Stimulated activated CD8-positive, alpha-beta memory T cell treated with anti-CD3 and anti-CD28 coated beads, Interleukin-7, amount 100 ng/mL, for 24 hours (primary cell): Measurements from ENCODE around the gene GLIPR1L2.

Experiments used
- DNase-seq: peaks from one replicate; pipeline ENCODE4 v3.0.0-alpha.2; 2020; ENCODE audit warnings: low read depth

The GLIPR1L2 gene

DNA sequence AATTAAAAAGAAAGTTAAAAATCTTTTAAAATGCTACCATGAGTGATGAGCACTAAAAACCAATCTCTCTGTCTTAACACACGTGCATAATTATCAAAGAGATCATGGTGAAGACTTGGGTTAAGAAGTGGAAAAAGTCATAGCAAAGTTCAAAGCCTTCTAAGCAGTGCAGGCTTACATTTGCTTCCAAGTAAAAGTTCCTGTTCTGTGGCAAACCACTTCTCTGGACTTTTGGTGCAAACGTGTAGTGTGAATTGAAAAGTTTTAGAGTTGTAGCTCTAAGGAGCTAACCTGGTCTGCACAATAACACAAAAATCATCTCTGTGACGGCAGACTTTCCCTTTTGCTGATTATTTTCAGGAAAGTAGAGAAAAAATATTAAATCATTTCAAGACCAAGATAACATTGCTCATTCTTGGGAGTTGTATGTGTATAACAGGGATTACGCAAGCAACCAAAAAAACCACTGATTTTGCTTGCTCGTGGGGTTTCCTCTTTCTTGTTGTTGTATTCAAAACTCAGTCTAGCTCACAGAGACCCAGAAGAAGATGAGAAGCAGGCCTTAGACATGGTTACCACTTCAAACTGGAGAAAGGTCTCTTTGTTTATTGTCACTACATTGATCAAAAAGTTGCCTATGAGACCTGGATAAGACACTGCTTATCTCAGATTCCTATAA lies 87.4 kb downstream of the GLIPR1L2 start:
- no peak for DNase-seq

- DNase-seq = no peak
Observed at GRCh38 chr12:75479963-75480461, 89.1 kb downstream of the GLIPR1L2 start.

DNA sequence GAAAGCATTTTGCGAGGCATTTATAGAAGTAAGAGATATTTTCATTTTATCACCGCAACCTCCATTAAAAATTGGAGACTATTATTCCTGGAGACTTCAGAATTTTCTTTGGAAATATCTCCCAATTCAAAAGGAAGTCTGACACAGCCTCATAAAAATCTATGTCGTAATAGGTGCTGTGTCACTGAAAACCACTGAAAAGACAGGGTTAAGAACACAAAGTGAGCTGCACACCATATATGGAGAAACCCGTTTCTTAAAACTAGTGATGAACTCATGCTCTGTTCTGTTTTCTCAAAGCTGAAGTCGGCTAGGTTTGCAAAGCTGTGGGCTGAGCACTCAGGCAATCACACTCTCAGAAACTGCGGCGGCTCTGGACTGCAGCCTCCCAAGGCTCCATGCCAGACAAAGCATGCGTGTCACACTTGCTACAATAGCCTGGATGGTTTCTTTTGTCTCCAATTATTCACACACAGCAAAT lies 89.6 kb downstream of the GLIPR1L2 start, which contains the start of gene GLIPR1:
Gene GLIPR1 (plus strand): TSS at position 287 of the 481 bp plus-strand sequence. CDS start 126 bp downstream, at position 413.
- DNase-seq = peak; percentile 33

DNA sequence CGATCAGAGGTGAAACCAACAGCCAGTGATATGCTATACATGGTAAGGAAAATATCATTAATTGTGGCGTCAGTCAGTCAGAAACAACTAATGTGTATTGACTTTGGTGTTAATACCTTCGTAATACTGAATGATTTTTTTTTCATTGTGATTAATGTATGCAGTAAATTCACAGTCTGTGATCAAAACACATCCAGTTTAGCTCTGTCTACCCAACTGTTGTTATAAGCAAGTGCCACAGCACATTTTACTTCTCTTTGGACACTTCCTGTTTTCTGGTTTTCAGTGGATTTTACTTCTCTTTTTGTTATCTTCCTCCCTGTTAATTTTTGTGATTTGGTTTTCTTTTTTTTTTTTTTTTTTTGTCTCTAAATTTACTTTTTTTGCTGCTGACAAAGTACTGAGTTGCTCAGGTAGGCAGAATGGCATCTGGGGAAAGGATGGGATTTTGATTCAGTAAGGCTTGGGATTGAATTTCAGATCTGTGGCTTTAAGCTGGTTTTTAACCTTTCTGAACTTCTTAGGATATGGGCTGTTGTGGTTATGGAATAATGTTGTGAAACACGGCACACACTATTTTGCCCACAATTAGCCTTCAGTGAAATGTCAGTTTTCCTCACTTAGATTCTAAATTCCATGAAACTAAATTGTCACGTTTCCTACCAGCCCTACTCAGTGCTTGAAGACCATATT lies 90.3 kb downstream of the GLIPR1L2 start:
- DNase-seq = no peak

DNA sequence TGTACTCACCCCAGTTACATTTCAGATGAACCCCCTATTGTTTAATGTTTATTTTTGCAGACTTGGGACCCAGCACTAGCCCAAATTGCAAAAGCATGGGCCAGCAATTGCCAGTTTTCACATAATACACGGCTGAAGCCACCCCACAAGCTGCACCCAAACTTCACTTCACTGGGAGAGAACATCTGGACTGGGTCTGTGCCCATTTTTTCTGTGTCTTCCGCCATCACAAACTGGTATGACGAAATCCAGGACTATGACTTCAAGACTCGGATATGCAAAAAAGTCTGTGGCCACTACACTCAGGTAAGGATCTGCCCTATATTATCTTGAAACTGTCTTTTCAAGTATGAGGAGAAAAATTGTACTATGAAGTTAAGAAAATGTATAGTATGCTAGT lies 90.9 kb downstream of the GLIPR1L2 start:
- no peak for DNase-seq
